ENCODE data around the gene STAG1.

DNA sequence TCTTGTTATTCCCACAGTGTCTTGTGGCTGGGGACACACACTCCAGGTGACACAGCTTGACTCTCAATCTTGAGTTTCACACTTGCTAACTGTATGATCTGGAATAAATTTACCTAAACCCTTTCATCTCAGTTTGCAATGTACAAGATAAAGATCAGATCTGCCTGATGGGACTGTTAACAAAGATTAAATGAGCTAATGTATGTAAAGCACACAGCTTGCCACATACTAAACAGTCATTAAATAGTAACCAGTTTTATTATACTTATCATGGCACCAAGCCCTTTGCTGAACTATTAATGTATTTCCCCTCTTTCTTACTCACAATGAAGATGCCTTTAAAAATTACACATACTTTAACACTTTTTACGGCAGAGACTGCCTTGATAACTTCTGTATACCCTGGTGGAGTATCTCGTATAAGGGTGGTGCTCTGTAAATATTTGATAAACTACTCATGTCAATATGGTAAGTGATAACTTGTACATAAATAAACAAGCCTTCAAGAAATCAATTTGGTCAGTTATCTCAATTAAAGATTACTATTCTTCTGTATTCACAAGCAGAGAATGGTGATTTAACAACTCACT lies 184.5 kb downstream of the STAG1 start:
- TF ChIP-seq, protein P1, sequence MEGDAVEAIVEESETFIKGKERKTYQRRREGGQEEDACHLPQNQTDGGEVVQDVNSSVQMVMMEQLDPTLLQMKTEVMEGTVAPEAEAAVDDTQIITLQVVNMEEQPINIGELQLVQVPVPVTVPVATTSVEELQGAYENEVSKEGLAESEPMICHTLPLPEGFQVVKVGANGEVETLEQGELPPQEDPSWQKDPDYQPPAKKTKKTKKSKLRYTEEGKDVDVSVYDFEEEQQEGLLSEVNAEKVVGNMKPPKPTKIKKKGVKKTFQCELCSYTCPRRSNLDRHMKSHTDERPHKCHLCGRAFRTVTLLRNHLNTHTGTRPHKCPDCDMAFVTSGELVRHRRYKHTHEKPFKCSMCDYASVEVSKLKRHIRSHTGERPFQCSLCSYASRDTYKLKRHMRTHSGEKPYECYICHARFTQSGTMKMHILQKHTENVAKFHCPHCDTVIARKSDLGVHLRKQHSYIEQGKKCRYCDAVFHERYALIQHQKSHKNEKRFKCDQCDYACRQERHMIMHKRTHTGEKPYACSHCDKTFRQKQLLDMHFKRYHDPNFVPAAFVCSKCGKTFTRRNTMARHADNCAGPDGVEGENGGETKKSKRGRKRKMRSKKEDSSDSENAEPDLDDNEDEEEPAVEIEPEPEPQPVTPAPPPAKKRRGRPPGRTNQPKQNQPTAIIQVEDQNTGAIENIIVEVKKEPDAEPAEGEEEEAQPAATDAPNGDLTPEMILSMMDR (IDR thresholded peaks at IDR 0.05; ENCODE audit: poor library complexity): no peak
- TF ChIP-seq EZH2 (IDR thresholded peaks at IDR 0.05; ENCODE audit: borderline replicate concordance): no peak

All from hepatocyte (in vitro differentiated cells).